ENCODE data around the gene LTBP1. TPM values are rescaled to one million over a fixed set of nuclear protein-coding genes. Genes with fewer than 3 reads are reported as not detected.
A peak's percentile ranks its signal among the peaks of the same experiment; 100 is the strongest.

LTBP1 gene, protein sequence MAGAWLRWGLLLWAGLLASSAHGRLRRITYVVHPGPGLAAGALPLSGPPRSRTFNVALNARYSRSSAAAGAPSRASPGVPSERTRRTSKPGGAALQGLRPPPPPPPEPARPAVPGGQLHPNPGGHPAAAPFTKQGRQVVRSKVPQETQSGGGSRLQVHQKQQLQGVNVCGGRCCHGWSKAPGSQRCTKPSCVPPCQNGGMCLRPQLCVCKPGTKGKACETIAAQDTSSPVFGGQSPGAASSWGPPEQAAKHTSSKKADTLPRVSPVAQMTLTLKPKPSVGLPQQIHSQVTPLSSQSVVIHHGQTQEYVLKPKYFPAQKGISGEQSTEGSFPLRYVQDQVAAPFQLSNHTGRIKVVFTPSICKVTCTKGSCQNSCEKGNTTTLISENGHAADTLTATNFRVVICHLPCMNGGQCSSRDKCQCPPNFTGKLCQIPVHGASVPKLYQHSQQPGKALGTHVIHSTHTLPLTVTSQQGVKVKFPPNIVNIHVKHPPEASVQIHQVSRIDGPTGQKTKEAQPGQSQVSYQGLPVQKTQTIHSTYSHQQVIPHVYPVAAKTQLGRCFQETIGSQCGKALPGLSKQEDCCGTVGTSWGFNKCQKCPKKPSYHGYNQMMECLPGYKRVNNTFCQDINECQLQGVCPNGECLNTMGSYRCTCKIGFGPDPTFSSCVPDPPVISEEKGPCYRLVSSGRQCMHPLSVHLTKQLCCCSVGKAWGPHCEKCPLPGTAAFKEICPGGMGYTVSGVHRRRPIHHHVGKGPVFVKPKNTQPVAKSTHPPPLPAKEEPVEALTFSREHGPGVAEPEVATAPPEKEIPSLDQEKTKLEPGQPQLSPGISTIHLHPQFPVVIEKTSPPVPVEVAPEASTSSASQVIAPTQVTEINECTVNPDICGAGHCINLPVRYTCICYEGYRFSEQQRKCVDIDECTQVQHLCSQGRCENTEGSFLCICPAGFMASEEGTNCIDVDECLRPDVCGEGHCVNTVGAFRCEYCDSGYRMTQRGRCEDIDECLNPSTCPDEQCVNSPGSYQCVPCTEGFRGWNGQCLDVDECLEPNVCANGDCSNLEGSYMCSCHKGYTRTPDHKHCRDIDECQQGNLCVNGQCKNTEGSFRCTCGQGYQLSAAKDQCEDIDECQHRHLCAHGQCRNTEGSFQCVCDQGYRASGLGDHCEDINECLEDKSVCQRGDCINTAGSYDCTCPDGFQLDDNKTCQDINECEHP (N-terminal part only)
- total RNA-seq = 10 to 100 TPM; 13.5 to 74.8 (median 41.8) TPM
- polyA plus RNA-seq = 100 to 1,000 TPM in 1 of 2 donors, 10 to 100 TPM in 1; 37.7 to 117 TPM
- long read RNA-seq, donor 1, partial matches to known transcripts = 42 of 56 reads
- long read RNA-seq, donor 1, other reads (novel, unspliced or antisense) = 14 of 56 reads
- long read RNA-seq, donor 2, partial matches to known transcripts = 36 of 36 reads
- long read RNA-seq, donor 2, other reads (novel, unspliced or antisense) = 0 of 36 reads
- long read RNA-seq, donor 3, full-length matches to known transcripts = 4 of 20 reads
- long read RNA-seq, donor 3, partial matches to known transcripts = 8 of 20 reads
- long read RNA-seq, donor 3, other reads (novel, unspliced or antisense) = 8 of 20 reads

DNA sequence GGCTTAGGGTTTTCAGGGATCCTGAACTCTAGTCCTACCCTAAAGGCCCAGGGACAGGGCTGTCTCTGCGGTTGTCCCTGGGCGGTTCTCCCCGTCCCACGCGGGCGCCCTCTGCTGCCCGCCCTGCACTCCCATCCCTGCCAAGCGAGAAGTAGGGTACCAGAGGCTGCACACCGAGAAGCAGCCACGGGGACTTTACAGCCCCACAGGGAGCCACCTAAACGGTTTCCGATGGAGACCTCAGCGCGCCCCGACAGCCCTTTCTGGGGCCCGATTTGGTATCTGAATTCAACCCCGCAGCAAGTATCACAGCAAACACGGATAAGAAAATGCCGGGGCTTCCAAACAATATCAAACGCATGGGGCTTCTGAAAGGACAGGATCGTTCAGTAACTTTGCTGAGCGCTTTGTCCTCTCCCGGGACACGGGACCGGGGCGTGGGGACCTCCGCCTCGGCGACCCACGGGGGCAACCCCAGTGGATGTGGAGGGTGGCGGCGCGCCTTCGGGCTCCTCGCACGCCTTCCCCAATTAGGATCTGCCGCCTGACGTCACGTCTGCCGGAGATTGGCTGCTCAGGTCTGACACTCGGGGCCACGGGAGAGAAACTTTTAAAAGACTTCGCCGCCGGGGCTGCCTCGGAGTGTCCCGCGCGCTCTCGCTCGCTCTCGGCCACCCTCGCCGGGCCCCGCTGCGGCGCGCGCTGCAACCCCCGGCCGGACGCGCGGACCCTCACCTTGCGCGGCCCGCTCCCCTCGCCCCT is at the start of gene LTBP1:
Gene LTBP1, plus strand, starts transcription at position 640 of the 762 bp plus-strand sequence. CDS start 372 bp downstream, outside the sequence.
- peak within 1 kb of the TSS in 1 of 2 donors; percentile 76 for H3K27ac ChIP-seq
- peak; percentile 34 to 64 (median 54) for DNase-seq
- WGBS, 3 donors = 0 to 1% (median 0%) methylated on average over 36 to 68 of the region's 68 CpGs
- H3K4me1 ChIP-seq (ENCODE audit: insufficient read depth) = no peaks in the 10 kb centered on the region
- H3K36me3 ChIP-seq = no peaks in the 10 kb centered on the region
- TF ChIP-seq POLR2A (IDR thresholded peaks at IDR 0.05) (no peak), EP300 (IDR thresholded peaks at IDR 0.05) (no peak)
- TF ChIP-seq, protein P1, sequence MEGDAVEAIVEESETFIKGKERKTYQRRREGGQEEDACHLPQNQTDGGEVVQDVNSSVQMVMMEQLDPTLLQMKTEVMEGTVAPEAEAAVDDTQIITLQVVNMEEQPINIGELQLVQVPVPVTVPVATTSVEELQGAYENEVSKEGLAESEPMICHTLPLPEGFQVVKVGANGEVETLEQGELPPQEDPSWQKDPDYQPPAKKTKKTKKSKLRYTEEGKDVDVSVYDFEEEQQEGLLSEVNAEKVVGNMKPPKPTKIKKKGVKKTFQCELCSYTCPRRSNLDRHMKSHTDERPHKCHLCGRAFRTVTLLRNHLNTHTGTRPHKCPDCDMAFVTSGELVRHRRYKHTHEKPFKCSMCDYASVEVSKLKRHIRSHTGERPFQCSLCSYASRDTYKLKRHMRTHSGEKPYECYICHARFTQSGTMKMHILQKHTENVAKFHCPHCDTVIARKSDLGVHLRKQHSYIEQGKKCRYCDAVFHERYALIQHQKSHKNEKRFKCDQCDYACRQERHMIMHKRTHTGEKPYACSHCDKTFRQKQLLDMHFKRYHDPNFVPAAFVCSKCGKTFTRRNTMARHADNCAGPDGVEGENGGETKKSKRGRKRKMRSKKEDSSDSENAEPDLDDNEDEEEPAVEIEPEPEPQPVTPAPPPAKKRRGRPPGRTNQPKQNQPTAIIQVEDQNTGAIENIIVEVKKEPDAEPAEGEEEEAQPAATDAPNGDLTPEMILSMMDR (IDR thresholded peaks at IDR 0.05) = peak; percentile 6 to 28 (median 22)
- H3K27me3 ChIP-seq = no peaks in the 10 kb centered on the region
- H3K4me3 ChIP-seq = peak within 1 kb of the TSS; percentile 63
- intact Hi-C loops (cut with DNase I) = loop anchor here in 1 of 4 donors (10.0 kb wide), 1 partner anchor 172 kb away; no protein-coding TSS in a partner anchor
- no peaks in the 10 kb centered on the region for H3K9me3 ChIP-seq

DNA sequence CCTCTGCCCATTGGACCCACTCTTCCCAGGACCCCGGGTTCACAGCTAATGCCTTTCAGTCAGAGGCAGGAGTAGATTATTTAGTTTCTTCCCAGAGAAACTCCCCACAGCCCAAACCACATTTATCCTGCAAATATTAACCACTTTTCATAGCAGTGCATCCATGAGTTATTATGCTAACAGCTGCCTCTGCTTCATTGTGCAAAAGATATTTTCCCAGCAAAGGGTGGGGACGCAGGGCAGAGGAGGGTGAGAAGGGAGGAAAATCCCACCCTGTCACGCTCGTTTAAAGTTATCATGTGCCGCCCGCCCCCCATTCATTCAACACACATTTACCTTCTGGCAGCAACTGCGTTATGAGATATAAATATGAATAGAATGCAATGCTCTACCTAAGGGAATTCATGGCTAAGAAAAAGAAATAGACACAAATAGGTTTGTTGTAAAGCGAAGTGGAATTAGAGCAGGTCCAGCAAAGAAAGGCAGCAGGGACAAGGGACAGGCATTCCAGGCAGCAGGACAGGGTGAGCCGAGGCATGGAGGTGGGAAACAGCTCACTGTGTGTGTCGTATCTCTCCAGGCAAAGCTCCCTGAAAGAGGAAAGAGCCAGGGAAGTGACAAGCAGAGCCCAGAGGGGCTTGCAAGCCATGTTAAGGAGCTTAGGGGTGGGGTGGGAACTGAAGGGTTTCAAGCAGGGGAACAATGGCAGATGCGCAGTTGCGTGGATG is 46.3 kb upstream of the LTBP1 start:
- H3K4me3 ChIP-seq = no peak overlapping the region
- 58 to 72% (median 62%) methylated on average over 12 of the region's 12 CpGs for WGBS, 3 donors
- no peaks in the 10 kb centered on the region for H3K36me3 ChIP-seq
- no peak for TF ChIP-seq POLR2A (IDR thresholded peaks at IDR 0.05)
- no peak for TF ChIP-seq EP300 (IDR thresholded peaks at IDR 0.05)
- TF ChIP-seq, protein P1 (IDR thresholded peaks at IDR 0.05) = no peak
- H3K27ac ChIP-seq = no peak overlapping the region
- H3K27me3 ChIP-seq = no peaks in the 10 kb centered on the region
- no peak for DNase-seq
- H3K4me1 ChIP-seq (ENCODE audit: insufficient read depth) = peaks cover 1% of the 10 kb centered on the region
- H3K9me3 ChIP-seq = no peaks in the 10 kb centered on the region
- intact Hi-C loops (cut with DNase I) = no loop called here

DNA sequence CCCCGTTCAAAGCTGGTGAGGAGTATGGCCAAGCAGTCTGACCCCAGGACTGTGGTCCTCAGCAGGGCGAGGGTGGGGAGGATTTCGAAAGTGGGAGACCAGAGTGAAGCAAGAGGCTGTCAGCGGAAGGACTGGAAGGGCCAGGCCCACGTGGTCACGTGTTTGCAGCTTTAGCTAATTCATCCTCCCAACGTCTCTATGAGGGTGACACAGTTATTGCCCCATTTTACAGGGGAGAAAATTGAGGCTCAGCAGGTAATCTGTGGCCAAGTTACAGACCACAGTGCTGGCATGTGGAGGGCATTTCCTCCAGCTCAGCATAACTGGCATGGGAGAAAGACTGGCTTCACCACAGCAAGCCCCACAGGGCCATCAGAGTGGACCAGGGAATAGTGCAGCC is 45.4 kb upstream of the LTBP1 start:
- 89 to 94% (median 91%) methylated on average over 7 of the region's 7 CpGs for WGBS, 3 donors
- intact Hi-C loops (cut with DNase I) = no loop called here
- TF ChIP-seq POLR2A (IDR thresholded peaks at IDR 0.05) (no peak), EP300 (IDR thresholded peaks at IDR 0.05) (no peak)
- TF ChIP-seq, protein P1 (IDR thresholded peaks at IDR 0.05) = no peak

More for the DNA sequence above, 45.4 kb upstream of the LTBP1 start:
- DNase-seq = no peak
- no peak overlapping the region for H3K4me3 ChIP-seq
- peaks cover 1% of the 10 kb centered on the region for H3K4me1 ChIP-seq (ENCODE audit: insufficient read depth)
- no peaks in the 10 kb centered on the region for H3K9me3 ChIP-seq
- no peaks in the 10 kb centered on the region for H3K27me3 ChIP-seq
- no peaks in the 10 kb centered on the region for H3K36me3 ChIP-seq
- H3K27ac ChIP-seq = no peak overlapping the region

Measured in ovary (tissue), 10 donors.